Glomerular visceral epithelial cell (primary cell): ENCODE measurements around the gene TRIP13.
"Not testable (repeated sequence)": the region's sequence is repeated elsewhere in the genome, so short reads cannot be mapped to it uniquely, and the experiment has no call there.

Experiments used
- DNase-seq: peaks from one replicate; pipeline ENCODE4 v3.0.0-alpha.2; 2016; ENCODE audit errors: extremely low spot score

Gene TRIP13

DNA sequence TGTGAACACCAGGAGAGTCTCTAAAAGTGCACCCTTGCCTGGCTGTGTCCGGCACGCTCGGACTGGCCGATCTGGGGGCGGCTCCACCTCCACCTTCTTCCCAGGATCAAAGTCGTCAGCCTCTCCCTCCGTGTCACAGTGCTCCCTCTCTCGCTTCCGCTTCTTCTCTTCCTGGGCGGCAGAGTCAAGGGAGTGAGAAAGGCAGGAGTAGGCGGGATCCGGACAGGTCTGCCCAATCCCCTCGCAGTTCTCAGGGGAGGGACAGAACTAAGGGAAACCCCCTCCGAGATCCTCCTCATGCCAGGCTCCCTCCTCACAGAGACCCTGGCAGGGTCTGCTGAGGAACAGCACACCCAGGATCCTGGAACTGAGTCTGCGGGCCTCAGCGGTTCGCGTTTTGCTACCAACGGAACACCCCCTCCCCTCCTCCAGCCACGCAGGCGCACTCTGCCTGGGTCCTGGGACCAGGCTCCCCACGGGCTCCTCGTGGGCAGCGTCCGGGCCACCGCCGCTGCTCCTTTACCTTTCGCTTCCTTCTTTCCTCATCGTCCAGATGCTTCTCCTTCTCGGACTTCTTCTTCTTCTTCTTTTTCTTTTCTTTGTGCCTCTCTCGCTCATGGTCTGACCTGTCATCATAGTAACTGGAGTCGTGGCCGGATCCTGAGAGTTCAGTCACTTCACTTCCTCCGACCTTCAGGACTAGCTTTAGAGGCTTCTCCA, 1.4 kb upstream of the TRIP13 start:
- DNase-seq = no peak

DNA sequence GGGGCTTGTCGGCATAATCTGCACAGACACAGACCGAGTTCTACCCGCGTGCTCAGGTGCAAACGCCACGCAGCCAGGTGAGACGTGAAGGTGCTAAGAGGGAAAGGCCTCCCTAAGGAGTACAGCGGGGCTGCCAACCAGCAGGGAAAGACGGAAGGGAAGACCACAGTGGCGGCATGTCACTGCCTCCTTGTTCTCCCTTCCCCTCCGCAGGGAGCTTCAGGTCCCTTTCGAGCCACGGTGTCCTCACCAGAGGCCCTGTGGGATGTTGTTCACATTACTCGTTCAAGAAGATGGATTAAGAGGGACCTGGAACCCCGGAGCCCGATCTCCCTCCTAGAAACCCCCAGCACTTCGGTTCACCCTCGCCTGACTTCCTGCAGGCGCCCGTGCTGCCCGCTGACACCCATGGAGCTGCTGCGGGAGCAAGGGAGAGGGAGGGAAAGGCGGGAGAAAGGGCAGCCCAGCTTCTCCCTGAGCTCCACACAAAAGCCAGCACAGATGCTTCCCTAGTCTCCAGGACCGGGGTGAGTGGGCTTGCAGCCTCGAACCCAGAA, 769 bp upstream of the TRIP13 start:
- DNase-seq = peak; percentile 18

DNA sequence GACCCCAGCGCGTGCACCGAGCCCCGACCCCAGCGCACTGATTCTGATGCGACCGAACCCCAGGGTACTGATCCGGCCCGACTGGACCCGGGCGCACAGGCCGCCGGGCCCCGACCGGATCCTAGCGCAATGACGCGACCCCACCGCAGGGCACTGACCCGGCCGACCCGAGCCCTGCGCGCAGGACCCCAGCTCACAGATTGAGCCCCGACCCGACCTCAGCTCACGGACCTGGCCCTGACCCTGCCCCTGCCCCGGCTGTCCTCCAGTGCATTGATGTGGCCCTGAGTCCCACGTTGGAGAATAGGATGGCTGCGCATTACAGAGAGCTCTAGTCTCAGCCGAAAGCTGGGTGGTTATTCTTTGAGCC, 438 bp downstream of the TRIP13 start:
- no peak for DNase-seq

DNA sequence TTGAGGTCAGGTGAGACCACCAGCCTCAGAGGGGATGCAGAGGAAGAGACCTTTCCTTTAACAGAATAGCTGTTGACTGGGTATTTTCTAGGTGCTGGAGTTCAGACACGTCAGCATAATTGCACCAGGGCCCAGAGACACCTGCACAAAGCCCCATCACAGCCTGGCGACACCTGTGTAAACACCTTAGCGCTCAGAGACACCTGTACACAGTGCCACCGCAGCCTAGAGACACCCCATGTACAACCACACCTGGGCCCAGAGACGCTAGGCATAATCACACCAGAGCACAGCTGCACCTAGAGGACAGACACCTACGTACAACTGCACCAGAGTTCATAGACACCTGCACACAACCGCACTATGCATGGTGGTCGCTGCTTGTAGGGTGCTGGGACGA, 1.0 kb downstream of the TRIP13 start:
- DNase-seq = no peak

DNA sequence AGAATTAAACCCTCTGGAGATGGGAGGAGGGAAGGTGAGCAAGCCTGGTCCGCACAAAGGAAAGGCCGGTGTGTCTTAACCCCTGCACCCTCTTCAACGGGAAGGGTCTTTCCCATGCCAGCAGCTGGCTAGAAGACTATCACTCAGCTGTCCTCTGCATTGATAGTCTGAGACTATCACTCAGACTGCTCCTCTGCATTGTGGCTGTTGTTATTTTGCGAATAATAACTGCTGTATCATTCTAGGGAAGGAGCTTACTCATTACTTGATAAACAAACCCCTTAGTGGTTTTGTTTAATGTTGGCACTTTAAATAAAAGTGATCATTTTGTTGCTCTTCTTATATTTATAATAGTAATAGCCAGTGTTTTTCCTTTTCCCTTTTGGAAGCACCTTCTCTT, 8.1 kb downstream of the TRIP13 start:
- no peak for DNase-seq

DNA sequence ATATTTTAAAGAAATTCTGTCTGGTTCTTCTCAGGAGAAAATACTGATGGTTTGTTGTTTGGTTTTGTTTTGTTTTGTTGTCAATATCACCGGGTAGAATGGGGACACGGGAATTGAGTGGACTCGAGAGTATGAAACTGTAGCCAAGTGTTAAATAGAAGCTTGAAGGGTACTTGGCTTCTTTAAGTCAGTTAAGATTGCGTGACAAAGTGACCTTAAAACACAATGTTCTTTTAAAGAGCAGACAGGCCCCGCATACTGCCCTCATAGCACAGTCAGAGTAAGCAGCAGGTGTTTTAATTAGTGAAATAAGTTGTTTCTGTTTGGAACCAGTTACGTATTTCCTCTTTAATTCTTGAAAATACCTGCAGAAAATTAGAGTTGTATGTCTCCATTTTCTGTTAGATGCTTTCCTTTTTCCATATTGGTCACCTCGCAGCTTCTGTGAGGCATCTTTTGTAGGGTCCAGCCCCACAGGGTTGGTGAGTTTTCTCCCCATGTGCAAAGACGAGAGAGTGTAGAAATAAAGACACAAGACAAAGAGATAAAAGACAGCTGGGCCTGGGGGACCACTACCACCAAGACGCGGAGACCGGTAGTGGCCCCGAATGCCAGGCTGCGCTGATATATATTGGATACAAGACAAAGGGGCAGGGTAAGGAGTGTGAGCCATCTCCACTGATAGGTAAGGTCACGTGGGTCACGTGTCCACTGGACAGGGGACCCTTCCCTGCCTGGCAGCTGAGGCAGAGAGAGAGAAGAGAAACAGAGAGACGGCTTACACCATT, 9.6 kb downstream of the TRIP13 start:
- DNase-seq = no peak

DNA sequence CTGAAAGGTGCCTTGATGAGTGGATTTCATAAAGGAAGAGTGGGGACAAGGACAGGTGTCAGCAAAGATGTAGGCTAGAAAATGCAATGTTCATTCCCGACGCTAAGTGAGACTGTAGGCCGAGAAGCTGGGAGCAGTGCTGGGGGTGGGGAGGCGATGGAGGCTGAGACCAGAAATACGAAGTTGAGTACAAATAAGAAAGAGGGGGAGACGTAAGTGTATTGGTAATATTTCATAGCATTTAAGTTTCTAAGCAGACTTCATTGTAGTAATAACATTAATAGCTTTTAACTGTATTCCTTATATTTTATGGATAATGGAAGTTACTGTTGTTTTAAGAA, 11.0 kb downstream of the TRIP13 start:
- DNase-seq = no peak

DNA sequence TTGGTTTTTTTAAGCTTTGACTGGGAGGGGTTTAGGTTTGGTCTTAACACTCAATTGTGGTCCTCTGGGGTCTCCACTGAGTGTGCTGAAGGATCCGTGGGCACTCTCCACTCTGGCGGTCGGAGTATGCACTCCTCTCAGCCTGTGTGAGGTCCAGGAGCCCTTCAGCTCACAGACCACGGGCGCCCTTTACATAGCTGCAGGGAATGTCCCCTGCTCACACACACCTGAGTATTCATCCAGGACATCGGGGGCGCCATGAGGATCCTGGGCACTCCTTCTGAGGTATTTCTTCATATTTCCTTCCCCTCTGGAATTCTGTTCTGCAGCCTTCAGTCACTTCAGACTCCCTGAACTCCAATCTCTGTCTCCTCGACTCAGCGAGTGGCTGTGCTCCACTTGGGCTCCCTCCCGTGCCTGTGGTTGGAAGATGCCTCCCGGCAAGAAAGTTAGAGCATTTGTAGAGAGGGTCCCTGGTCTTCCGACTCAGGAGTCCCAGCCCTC, 12.5 kb downstream of the TRIP13 start:
- DNase-seq = no peak

DNA sequence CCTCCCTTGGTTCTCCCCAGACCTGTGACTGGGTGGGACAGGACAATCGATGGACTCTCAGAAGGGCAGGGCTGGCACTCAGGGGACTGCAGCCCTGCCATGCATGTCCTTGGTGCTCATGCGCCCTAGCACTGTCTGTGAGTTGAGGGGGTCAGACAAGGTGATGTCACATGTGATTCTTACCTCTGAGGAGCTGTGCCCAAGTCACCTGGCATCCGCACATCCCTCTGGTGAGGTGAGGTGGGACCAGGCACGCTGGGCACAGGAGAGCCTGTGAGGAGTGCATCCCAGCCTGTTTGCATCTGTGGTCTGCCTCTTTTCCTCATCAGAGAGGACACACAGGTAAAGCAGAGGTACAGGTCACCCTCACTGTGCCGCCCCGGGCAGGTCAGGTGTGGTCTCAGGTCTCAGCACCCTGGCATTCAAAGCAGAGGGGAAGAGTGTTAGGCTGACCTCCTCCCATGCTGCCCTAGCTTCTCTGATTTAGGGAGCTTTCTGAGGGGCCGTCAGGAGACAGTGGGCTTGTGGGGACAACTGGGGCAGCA, 14.8 kb downstream of the TRIP13 start:
- no peak for DNase-seq

DNA sequence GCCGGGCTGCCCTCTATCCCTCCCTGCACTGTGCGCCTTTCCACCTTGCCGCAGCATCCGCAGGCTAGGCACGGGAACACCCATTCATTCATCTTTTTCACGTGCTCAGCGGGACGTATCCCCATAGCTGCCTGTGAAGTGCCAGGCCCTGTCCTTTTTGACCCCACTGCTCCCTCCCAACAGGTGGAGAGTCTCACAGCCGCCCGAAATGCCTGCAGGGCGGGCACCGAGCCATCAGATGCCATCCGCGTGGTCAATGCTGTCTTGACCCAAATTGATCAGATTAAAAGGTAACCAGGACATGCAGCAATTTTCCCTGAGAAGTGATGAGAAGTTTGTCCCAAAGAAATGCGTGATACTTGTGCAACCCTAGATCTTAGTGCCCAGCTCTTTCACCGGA, 15.5 kb downstream of the TRIP13 start:
- no peak for DNase-seq

DNA sequence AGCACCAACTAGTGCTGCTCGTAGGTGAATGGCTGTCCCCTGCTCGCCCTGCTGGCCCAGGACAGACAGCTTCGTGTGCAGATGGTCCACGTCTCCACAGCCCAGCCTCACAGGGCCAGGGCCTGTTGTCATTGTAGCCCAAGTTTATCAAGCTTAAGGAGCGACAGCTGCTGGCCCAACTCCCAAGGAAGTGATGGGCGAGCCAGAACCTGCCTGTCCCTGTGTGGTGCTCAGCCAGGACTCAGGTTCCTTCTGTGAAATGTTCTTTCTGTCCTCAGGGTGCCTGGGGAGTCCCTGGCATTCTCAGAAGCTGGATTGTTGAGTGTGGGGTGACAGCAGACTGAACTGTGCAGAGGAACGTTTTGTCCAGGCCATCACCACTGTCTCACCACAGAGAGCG, 16.4 kb downstream of the TRIP13 start:
- DNase-seq = no peak

DNA sequence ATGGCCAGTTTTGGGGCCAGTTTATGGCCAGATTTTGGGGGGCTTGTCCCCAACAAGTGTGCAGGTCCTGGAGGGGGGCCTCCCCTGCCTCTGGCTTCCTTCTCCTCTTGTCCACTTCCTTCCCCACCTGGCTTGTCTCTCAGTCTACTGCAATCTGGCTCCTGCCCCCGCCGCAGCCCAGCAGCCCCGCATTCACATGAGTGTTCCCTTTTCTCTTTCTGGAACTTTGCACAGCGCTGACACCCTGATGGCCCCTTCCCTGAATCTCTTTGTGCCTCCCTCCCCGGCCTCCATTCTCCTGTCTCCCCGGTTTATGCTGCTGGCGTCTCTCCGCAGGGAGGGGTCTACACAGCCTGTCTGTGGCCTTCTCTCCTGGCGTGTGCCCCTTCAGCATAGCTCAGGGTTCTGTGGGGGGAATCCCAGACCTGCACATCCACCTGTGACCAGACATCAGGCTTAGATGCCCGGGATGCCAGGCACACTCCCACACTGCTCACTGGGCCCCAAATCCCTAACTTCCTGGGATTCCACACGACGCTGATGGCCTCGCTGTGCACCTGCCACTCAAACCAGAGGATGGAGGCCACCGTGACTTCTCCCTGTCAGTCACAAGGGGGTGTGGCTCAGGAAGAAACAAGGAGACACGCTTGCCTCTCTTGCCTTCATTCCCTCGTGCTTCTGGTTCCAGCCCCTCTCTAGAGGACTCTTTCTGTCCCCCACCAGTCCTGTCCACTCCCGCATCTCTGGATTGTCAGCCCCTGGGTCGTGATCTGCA, 17.5 kb downstream of the TRIP13 start:
- no peak for DNase-seq

DNA sequence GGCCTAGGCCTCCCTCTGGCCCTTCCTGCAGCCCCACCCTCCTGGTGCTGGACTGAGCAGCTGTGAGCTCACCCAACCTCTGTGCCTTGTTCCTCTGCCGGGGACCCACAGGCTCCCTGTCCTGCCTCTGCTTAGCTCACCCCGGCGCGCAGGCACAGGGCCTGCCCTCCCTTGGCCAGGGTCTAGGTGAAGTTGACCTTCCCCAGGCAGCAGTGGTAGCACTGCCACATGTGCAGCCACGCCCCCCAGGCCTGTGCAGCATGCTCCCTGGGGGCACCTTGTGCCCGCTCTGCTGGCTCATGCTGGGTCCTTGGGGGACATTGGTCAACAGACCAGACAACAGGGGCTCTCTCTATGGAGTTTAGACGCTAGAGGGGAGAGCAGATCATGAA, 18.1 kb downstream of the TRIP13 start:
- DNase-seq = no peak

DNA sequence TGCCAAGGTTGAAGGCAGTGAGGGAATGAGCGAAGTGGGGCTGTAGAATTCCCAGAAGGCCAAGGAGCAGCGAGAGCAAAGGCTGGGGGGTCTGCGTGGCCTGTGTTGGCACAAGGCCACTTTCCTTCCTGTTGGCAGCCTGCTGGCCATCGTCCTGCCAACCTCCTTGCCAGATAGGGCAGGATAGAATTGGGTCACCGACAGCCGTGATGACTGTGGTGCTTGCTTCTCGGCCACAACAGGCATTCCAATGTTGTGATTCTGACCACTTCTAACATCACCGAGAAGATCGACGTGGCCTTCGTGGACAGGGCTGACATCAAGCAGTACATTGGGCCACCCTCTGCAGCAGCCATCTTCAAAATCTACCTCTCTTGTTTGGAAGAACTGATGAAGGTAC, 18.9 kb downstream of the TRIP13 start:
- DNase-seq = peak; percentile 90

DNA sequence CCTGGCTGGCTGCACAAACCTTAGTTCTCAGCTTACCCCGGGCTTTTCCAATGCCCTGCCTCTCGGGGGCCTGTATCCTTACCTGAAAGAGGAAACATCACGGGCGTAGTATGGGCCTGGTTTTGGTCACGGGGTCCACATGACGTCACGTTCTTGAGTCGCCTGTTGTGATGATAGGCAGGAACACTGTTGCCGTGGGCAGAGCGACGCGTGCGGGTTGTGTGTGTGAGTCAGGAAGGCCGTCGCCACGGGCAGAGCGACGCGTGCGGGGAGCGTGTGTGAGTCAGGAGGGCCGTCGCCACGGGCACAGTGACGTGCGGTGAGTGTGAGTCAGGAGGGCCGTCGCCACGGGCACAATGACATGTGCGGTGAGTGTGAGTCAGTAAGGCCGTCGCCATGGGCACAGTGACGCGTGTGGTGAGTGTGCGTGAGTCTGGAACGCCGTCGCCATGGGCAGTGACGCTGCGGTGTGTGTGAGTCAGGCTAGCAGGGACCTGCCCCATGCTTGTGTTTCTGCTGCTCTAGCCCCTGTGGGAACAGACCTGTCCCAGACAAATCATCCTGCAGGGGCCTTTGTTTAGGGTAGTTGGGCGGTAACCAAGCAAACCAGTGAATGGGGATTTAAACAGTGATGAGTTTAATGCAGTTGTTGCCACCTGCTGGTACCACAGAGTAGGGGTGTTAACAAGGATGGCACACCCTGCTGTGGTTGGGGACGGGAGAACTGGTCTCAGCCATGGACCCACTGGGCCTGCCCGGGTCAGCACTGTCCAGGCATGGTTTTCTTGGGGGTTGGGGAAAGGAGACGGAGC, 19.8 kb downstream of the TRIP13 start:
- DNase-seq = peak; percentile 98

DNA sequence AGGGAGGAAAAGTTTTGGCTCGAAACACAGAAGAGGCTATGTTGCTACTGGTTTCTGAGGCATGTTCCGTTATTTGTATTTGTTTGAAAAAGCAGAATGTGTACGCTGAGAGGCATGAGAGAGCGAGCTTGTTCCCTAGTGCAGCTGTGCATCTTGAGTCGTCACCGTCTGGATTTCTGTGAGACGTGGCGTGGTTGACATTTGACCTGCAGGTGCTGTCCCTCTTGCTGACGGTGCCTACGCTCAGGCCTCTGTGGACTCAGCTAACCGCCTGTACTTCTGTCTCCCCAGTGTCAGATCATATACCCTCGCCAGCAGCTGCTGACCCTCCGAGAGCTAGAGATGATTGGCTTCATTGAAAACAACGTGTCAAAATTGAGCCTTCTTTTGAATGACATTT, 21.5 kb downstream of the TRIP13 start:
- no peak for DNase-seq

DNA sequence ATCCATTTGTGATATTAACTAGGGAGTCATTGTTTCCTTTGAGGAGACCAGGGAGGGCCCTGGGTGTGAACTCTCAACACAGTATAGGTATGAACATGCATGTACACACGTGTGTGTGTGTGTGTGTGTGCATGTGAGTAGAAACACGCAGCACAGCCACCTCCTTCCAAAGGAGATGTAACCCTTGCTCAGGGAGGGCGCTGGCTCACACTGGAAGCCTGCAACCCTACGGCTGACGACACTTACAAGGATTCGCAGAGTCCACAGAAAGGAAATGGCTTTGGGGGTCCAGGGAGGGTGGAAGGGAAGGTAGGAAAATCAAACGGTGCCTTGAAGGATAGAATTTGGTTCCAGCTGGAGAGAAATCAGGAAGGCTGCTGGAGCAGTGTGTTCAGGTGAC, 21.9 kb downstream of the TRIP13 start:
- DNase-seq = no peak

DNA sequence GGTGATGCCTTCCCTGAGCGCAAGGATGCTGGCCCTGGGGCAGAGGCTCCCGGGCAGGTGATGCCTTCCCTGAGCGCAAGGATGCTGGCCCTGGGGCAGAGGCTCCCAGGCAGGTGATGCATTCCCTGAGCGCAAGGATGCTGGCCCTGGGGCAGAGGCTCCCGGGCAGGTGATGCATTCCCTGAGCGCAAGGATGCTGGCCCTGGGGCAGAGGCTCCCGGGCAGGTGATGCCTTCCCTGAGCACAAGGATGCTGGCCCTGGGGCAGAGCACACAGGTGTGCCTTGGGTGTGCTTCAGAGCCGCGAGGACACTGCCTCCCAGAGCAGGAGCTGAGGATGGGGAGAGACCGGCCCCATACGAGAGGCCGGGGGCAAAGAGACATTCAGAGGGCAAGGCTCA, 22.7 kb downstream of the TRIP13 start:
- DNase-seq = not testable (repeated sequence)

DNA sequence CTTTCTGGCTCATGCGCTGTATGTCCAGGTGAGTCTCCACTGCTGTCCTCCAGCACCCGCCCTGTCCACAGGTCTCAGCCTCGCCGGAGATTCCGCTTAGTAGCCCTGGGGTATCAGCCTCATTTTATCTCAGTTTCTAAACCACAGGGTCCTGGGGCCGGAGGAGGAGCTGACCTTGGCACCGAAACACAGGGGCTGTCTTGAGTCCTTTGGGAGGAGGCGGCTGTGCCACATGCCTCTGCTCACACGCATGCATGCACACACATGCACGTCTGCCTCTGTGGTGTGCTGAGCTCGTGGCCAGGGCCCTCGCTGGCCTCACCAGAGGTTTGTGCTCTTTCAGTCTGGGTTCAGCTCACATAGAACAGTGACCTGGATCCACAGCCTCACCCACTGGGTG, 23.3 kb downstream of the TRIP13 start:
- no peak for DNase-seq

DNA sequence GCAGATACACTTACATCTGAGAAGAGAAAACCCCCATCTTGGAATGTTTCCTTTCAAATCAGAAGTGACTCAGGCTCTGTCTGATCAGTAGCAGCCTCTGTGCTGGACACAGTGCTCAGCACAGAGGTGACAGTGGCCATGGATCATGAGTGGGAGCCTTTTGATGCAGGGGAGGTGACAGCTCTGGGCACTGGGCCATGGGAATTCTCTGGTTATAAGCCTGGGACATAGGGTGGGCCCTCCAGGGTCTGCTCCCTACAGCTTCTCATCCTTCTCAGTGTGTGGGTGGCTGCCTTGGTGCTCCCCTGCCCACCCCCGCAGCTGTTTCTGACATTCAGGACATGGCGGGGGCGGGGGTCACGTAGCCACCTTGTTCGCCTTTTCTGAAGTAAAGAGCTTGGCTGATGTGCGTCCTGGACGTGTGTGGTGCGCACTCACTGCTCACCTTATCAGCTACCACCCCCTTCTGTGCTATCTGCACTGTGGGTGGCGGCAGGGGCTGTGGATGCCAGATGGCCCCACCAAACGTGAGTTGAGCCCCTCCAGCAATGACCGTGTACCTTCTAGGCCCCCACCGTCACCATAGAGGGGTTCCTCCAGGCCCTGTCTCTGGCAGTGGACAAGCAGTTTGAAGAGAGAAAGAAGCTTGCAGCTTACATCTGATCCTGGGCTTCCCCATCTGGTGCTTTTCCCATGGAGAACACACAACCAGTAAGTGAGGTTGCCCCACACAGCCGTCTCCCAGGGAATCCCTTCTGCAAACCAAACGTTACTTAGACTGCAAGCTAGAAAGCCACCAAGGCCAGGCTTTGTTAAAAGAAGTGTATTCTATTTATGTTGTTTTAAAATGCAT, 24.0 kb downstream of the TRIP13 start:
- DNase-seq = no peak
